D721Med (cell line): Measurements from ENCODE around the gene NR1H4.
"Not testable (repeated sequence)": the region's sequence is repeated elsewhere in the genome, so short reads cannot be mapped to it uniquely, and the experiment has no call there.

ENCODE experiments used
- DNase-seq: peaks from one replicate; pipeline ENCODE4 v3.0.0; 2011; ENCODE audit warnings: low spot score; ENCODE audit not compliant: insufficient read length
- FAIRE-seq: peaks from 2 replicates; lab custom pipeline; 2011; peaks lifted over from hg19 to GRCh38; lab: Jason Lieb, UNC
- CTCF ChIP-seq: IDR thresholded peaks from 2 replicates; pipeline ENCODE4 v1.5.1; 2012; ENCODE audit warnings: mild to moderate bottlenecking, control low read depth; ENCODE audit not compliant: insufficient read depth; ENCODE audit errors: missing control alignments

NR1H4 gene

GRCh38 chr12:100493396-100494012, 19.8 kb downstream of the NR1H4 start:
- no peak for FAIRE-seq
- no peak for TF ChIP-seq CTCF

GRCh38 chr12:100494026-100494425, 20.4 kb downstream of the NR1H4 start:
- no peak for TF ChIP-seq CTCF
- FAIRE-seq = no peak

More at GRCh38 chr12:100493396-100494012, 19.8 kb downstream of the NR1H4 start:
- no peak for DNase-seq

GRCh38 chr12:100494538-100494937, 20.9 kb downstream of the NR1H4 start:
- FAIRE-seq (no peak), DNase-seq (no peak)
- TF ChIP-seq CTCF = no peak

More at GRCh38 chr12:100494026-100494425, 20.4 kb downstream of the NR1H4 start:
- no peak for DNase-seq

GRCh38 chr12:100497105-100497795, 23.6 kb downstream of the NR1H4 start:
- TF ChIP-seq CTCF = no peak
- DNase-seq (no peak), FAIRE-seq (no peak)

- no peak for DNase-seq
- FAIRE-seq = no peak
- TF ChIP-seq CTCF = no peak
These were observed 24.5 kb downstream of the NR1H4 start for GRCh38 chr12:100498141-100498540.

GRCh38 chr12:100499416-100499815, 25.8 kb downstream of the NR1H4 start:
- DNase-seq (no peak), FAIRE-seq (no peak)
- TF ChIP-seq CTCF = no peak

- not testable (repeated sequence) for DNase-seq, FAIRE-seq
These were observed 29.1 kb downstream of the NR1H4 start for GRCh38 chr12:100502718-100503117.
